PFSK-1 (cell line): ENCODE data around the gene IQCE.

ENCODE experiments used
- FOXP2 ChIP-seq: optimal IDR thresholded peaks from 2 replicates; pipeline ENCODE3; 2011; ENCODE audit warnings: borderline replicate concordance, control low read depth, inconsistent platforms; ENCODE audit not compliant: insufficient read depth; ENCODE audit errors: extremely low read length, extremely low read depth
- POLR2AphosphoS5 ChIP-seq: IDR thresholded peaks from 2 replicates; pipeline ENCODE4 v1.6.1; 2012; ENCODE audit warnings: low read depth, mild to moderate bottlenecking, control low read depth, low read length, moderate library complexity
- REST ChIP-seq, 2 experiments: IDR thresholded peaks; 2 replicates each; pipeline versions ENCODE4 v1.6.1 to v1.8.0; 2011 to 2012; ENCODE audit warnings: low read depth in 2 of 2, low read length in 2 of 2, control low read depth in 1 of 2, inconsistent platforms in 1 of 2, mild to moderate bottlenecking in 1 of 2, moderate library complexity in 1 of 2; ENCODE audit not compliant: insufficient read depth in 1 of 2
- SIN3A ChIP-seq: IDR thresholded peaks from 2 replicates; pipeline ENCODE4 v1.6.1; 2012; ENCODE audit warnings: mild to moderate bottlenecking, low read length, moderate library complexity, borderline replicate concordance; ENCODE audit not compliant: insufficient read depth
- TAF1 ChIP-seq: IDR thresholded peaks from 2 replicates; pipeline ENCODE4 v1.6.1; 2012; ENCODE audit warnings: low read length, control low read depth, borderline replicate concordance; ENCODE audit not compliant: insufficient read depth

Gene IQCE

GRCh38 chr7:2662273-2663120 lies 103.7 kb downstream of the IQCE start:
- TF ChIP-seq TAF1 (no peak), FOXP2 (no peak), REST (IDR thresholded peaks at IDR 0.05; ENCODE audit: insufficient read depth in 1 of 2, low read depth in 2 of 2, low read length in 2 of 2) (no peak), SIN3A (no peak), POLR2AphosphoS5 (no peak)

DNA sequence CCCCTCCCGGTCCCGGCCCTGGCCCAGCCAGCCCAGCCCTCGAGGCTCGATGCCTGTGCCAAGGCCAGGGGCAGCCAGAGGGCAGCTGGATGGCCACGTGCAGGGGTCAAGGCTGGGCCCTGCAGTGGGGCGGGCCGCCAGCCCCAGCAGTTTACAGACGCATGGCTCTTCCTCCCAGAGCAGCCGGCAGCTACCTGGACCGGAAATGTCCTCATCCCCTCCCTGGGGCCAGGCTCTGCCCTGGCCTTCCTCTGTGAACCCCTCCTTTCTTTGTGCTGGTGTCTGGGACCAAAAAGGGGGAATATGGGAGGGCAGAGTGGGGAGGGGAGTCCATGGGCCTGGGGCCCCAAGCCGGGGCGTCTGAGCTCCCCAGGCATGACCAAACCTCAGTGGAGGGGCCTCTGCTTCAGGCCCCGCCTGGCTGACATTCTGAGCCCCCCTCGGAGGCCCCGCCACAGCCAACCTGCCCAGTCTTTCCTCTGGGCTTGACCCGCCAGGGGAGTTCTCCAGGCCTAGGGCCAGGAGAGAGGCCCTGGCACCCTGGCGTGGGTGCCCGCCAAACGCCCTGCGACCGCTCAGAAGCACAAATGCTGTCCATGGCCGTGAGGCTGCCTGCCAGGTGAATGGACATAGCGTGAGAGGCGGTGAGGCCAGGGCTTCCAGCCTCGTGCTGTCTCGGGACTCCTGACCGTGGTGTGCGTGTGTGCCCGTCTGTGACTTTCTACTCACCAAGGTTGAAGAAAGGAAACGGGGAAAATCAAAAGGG lies 104.5 kb downstream of the IQCE start:
- no peak for TF ChIP-seq TAF1
- peak; percentile 79 for TF ChIP-seq FOXP2
- TF ChIP-seq REST (IDR thresholded peaks at IDR 0.05; ENCODE audit: insufficient read depth in 1 of 2, low read depth in 2 of 2, low read length in 2 of 2), result no peak
- TF ChIP-seq SIN3A, result no peak

DNA sequence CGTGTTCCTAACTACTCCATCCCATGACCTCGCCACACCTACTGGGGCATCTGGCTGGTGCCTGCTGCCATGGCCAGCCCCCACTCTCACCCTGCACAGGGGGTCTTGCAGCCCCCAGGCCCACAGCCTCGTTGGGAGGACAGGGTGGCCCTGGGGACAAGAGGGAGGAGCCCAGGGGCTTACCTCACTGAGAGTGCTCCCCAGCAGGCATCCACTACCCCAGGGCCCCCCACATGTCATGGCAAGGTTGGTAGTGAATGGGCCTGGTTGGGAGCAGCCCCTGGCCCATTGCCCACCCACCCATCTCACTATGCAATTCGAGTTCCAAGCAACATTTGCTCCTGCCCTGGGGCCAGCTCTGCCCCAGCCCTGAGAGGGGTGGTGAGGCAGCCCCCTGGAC lies 105.2 kb downstream of the IQCE start:
- TF ChIP-seq FOXP2 (no peak), REST (IDR thresholded peaks at IDR 0.05; ENCODE audit: insufficient read depth in 1 of 2, low read depth in 2 of 2, low read length in 2 of 2) (no peak), POLR2AphosphoS5 (no peak), SIN3A (no peak), TAF1 (no peak)
